HCT116 (cell line): ENCODE data around the gene CTXN3. TPM values are rescaled to one million over a fixed set of nuclear protein-coding genes. Genes with fewer than 3 reads are reported as not detected.

Experiments
- ATAC-seq: fragments of 200-7000 bp; cut with Tn5 transposase; 2 replicates; pipeline ENCODE4 v1.9.1; 2020; ENCODE audit warnings: mild to moderate bottlenecking, moderate library complexity
- BruUV-seq: library from RNA; stranded (reverse); fragments of 400-500 nt; replicated peaks from 2 replicates; lab custom pipeline; 2021; lab: Mats Ljungman, UMichigan
- CTCF ChIA-PET: fragments of 300-600 bp; sonication (Branson Sonifier 250); formaldehyde crosslinking; loops from one replicate; lab custom pipeline; 2021; ENCODE audit warnings: antibody characterized with exemption; lab: Charles Lee
- POLR2A ChIA-PET: fragments of 300-600, 350-600 bp; sonication (Branson Sonifier 250); formaldehyde crosslinking; loops from one replicate; lab custom pipeline; 2021; ENCODE audit warnings: antibody characterized with exemption; lab: Charles Lee
- RAD21 ChIA-PET, 2 experiments: fragments of 300-600 bp; sonication (Branson Sonifier 250); formaldehyde crosslinking; loops; one replicate each; lab custom pipeline; 2023; ENCODE audit warnings: low total read pairs in 2 of 2; ENCODE audit not compliant: uncharacterized antibody in 2 of 2, unreplicated experiment in 2 of 2, low non-redundant PET in 1 of 2; lab: Charles Lee
- DNase-seq: peaks from one replicate; pipeline ENCODE4 v3.0.0-alpha.2; 2010; ENCODE audit warnings: low read depth, low spot score
- H2AFZ ChIP-seq: fragments of 200-600 bp; shearing (Covaris generic), sonication (generic); 2 replicates; pipeline ENCODE4 v1.6.1; 2017; ENCODE audit warnings: low read depth, mixed run types, mixed read lengths, antibody characterized with exemption, low read length; ENCODE audit not compliant: poor library complexity, severe bottlenecking
- H3K27ac ChIP-seq: 2 replicates; pipeline ENCODE4 v1.5.1; 2012; ENCODE audit warnings: low read depth, low read length
- H3K27me3 ChIP-seq: fragments of 200-600 bp; sonication (generic); 2 replicates; pipeline ENCODE4 v1.6.1; 2016; ENCODE audit warnings: mixed run types, low read length, mixed read lengths; ENCODE audit not compliant: insufficient read depth
- H3K36me3 ChIP-seq, 2 experiments: fragments of 200-500 bp in 1 of 2; fragments of 200-600 bp in 1 of 2; sonication (Bioruptor generic) in 1 of 2; sonication (generic) in 1 of 2; 2 replicates each; pipeline versions ENCODE4 v1.5.1 to v1.6.1; 2014 to 2016; ENCODE audit warnings: low read length in 2 of 2, inconsistent platforms in 1 of 2, mixed read lengths in 1 of 2, mixed run types in 1 of 2; ENCODE audit not compliant: insufficient read depth in 2 of 2, control insufficient read depth in 1 of 2
- H3K4me1 ChIP-seq, 2 experiments: fragments of 200-600 bp in 1 of 2; sonication (generic) in 1 of 2; 2 replicates each; pipeline versions ENCODE4 v1.5.1 to v1.6.1; 2012 to 2017; ENCODE audit warnings: low read length in 2 of 2, inconsistent platforms in 1 of 2, mild to moderate bottlenecking in 1 of 2, mixed read lengths in 1 of 2, mixed run types in 1 of 2, moderate library complexity in 1 of 2; ENCODE audit not compliant: insufficient read depth in 2 of 2, control insufficient read depth in 1 of 2
- H3K4me2 ChIP-seq: fragments of 200-600 bp; sonication (generic); 2 replicates; pipeline ENCODE4 v1.6.1; 2017; ENCODE audit warnings: mixed run types, low read length, mixed read lengths
- H3K4me3 ChIP-seq, 2 experiments: fragments of 200-600 bp in 1 of 2; sonication (generic) in 1 of 2; replicated peaks in 1 of 2; 2 replicates each; pipeline ENCODE4 v1.5.1; 2011 to 2016; ENCODE audit warnings: low read length in 2 of 2, control low read depth in 1 of 2, low read depth in 1 of 2, mild to moderate bottlenecking in 1 of 2, mixed read lengths in 1 of 2, mixed run types in 1 of 2
- H3K79me2 ChIP-seq: fragments of 200-600 bp; sonication (generic); 2 replicates; pipeline ENCODE4 v1.6.1; 2017; ENCODE audit warnings: mild to moderate bottlenecking, mixed run types, low read length, moderate library complexity, mixed read lengths; ENCODE audit not compliant: insufficient read depth
- H3K9ac ChIP-seq: fragments of 200-600 bp; sonication (generic); 2 replicates; pipeline ENCODE4 v1.6.1; 2016; ENCODE audit warnings: low read length, mixed read lengths
- H3K9me2 ChIP-seq: fragments of 200-600 bp; sonication (generic), shearing (Covaris generic); 2 replicates; pipeline ENCODE4 v1.6.1; 2017; ENCODE audit warnings: mixed run types, mild to moderate bottlenecking, moderate library complexity; ENCODE audit not compliant: insufficient read depth
- H3K9me3 ChIP-seq, 2 experiments: fragments of 200-500 bp in 1 of 2; fragments of 200-600 bp in 1 of 2; sonication (Bioruptor generic) in 1 of 2; sonication (generic) in 1 of 2; 2 replicates each; pipeline ENCODE4 v1.6.1; 2014 to 2017; ENCODE audit warnings: low read length in 2 of 2, mixed read lengths in 2 of 2, inconsistent platforms in 1 of 2, low read depth in 1 of 2, mild to moderate bottlenecking in 1 of 2, mixed run types in 1 of 2, moderate library complexity in 1 of 2; ENCODE audit not compliant: control insufficient read depth in 1 of 2, insufficient read depth in 1 of 2
- H4K20me1 ChIP-seq: fragments of 200-600 bp; sonication (generic), shearing (Covaris generic); 2 replicates; pipeline ENCODE4 v1.6.1; 2017; ENCODE audit warnings: mixed run types, mild to moderate bottlenecking, moderate library complexity; ENCODE audit not compliant: insufficient read depth
- CBX3 ChIP-seq: IDR thresholded peaks from 2 replicates; pipeline ENCODE4 v1.6.1; 2012; ENCODE audit warnings: low read depth
- CEBPB ChIP-seq: IDR thresholded peaks from 2 replicates; pipeline ENCODE4 v1.6.1; 2012; ENCODE audit warnings: low read depth
- CTCF ChIP-seq, 3 experiments: fragments of 200-600 bp in 1 of 3; sonication (generic) in 1 of 3; IDR thresholded peaks in 2 of 3; conservative IDR thresholded peaks in 1 of 3; 2 replicates each; pipeline ENCODE4 v1.5.1; 2012 to 2017; ENCODE audit warnings: low read depth in 2 of 3, low read length in 2 of 3, antibody characterized with exemption in 1 of 3, borderline replicate concordance in 1 of 3, control low read depth in 1 of 3, mild to moderate bottlenecking in 1 of 3, mixed read lengths in 1 of 3, mixed run types in 1 of 3, moderate library complexity in 1 of 3; ENCODE audit not compliant: insufficient read depth in 1 of 3
- ELF1 ChIP-seq: IDR thresholded peaks from 2 replicates; pipeline ENCODE4 v1.6.1; 2012; ENCODE audit warnings: low read depth, borderline replicate concordance
- EZH2phosphoT487 ChIP-seq: fragments of 200-600 bp; IDR thresholded peaks from 2 replicates; pipeline ENCODE4 v1.6.1; 2018; ENCODE audit warnings: antibody characterized with exemption, borderline replicate concordance
- FOSL1 ChIP-seq: IDR thresholded peaks from 2 replicates; pipeline ENCODE4 v1.6.1; 2012; ENCODE audit warnings: low read depth
- JUND ChIP-seq: IDR thresholded peaks from 2 replicates; pipeline ENCODE4 v1.6.1; 2012
- POLR2A ChIP-seq: IDR thresholded peaks from 2 replicates; pipeline ENCODE4 v1.7.0; 2011; ENCODE audit warnings: borderline replicate concordance; ENCODE audit not compliant: insufficient read depth, insufficient read length; ENCODE audit errors: extremely low read depth
- RAD21 ChIP-seq: IDR thresholded peaks from 2 replicates; pipeline ENCODE4 v1.6.1; 2012; ENCODE audit warnings: low read depth, mild to moderate bottlenecking
- ZBTB33 ChIP-seq: IDR thresholded peaks from 2 replicates; pipeline ENCODE4 v1.6.1; 2011; ENCODE audit warnings: mild to moderate bottlenecking, low read length, moderate library complexity; ENCODE audit not compliant: insufficient replicate concordance; ENCODE audit errors: extremely low read depth
- intact Hi-C: fragments of 100-400 bp; cut with micrococcal nuclease; formaldehyde crosslinking; loops from 2 replicates; pipeline ENCODE4 v1.10.0; 2022
- total RNA-seq: library from RNA; stranded (reverse); gene quantifications from one replicate; pipeline ENCODE4 v1.2.1, GENCODE V29; 2021; ENCODE audit not compliant: unreplicated experiment

The CTXN3 gene
- total RNA-seq, 1 experiment from 2014 or later: not detected

- BruUV-seq: no TSS peak
- H3K9me3 ChIP-seq: no peaks in the 10 kb centered on the region
- H3K4me1 ChIP-seq: no peaks in the 10 kb centered on the region
- TF ChIP-seq POLR2A (no peak), CTCF (IDR thresholded peaks at IDR 0.05 in 2 of 3, conservative IDR thresholded peaks at IDR 0.05 in 1 of 3; ENCODE audit: borderline replicate concordance in 1 of 3, insufficient read depth in 1 of 3, low read depth in 2 of 3, low read length in 2 of 3) (no peak), FOSL1 (no peak), ZBTB33 (no peak), CEBPB (no peak)
- ChIA-PET POLR2A (no interaction called here), RAD21 (no interaction called here), CTCF (no interaction called here)
- no peaks in the 10 kb centered on the region for H4K20me1 ChIP-seq
- H3K36me3 ChIP-seq: no peaks in the 10 kb centered on the region
- no peak overlapping the region for H3K9ac ChIP-seq
- no peak overlapping the region for H3K4me3 ChIP-seq
- no peak overlapping the region for H3K27ac ChIP-seq
- no peaks in the 10 kb centered on the region for H3K27me3 ChIP-seq
- no peaks in the 10 kb centered on the region for H3K9me2 ChIP-seq
- no peak overlapping the region for H2AFZ ChIP-seq
- intact Hi-C loops: no loop called here
- DNase-seq: no peak
- H3K4me2 ChIP-seq: no peak overlapping the region
- no peaks in the 10 kb centered on the region for H3K79me2 ChIP-seq
- ATAC-seq: no peak
These were observed 47.8 kb upstream of the CTXN3 start for GRCh38 chr5:127601111-127601510.

GRCh38 chr5:127601601-127602000, 47.3 kb upstream of the CTXN3 start:
- no peaks in the 10 kb centered on the region for H3K9me3 ChIP-seq
- ATAC-seq (no peak), DNase-seq (no peak)
- no peak overlapping the region for H3K27ac ChIP-seq
- ChIA-PET RAD21 (no interaction called here), POLR2A (no interaction called here), CTCF (no interaction called here)
- H3K9ac ChIP-seq: no peak overlapping the region
- H3K27me3 ChIP-seq: no peaks in the 10 kb centered on the region
- no peaks in the 10 kb centered on the region for H3K9me2 ChIP-seq
- H3K79me2 ChIP-seq: no peaks in the 10 kb centered on the region
- no TSS peak for BruUV-seq
- intact Hi-C loops: no loop called here
- no peak overlapping the region for H3K4me3 ChIP-seq
- no peaks in the 10 kb centered on the region for H3K36me3 ChIP-seq
- H3K4me1 ChIP-seq: no peaks in the 10 kb centered on the region
- no peak overlapping the region for H3K4me2 ChIP-seq
- H2AFZ ChIP-seq: no peak overlapping the region
- H4K20me1 ChIP-seq: no peaks in the 10 kb centered on the region
- TF ChIP-seq JUND (no peak), EZH2phosphoT487 (no peak), POLR2A (no peak), CBX3 (no peak), CTCF (IDR thresholded peaks at IDR 0.05 in 2 of 3, conservative IDR thresholded peaks at IDR 0.05 in 1 of 3; ENCODE audit: borderline replicate concordance in 1 of 3, insufficient read depth in 1 of 3, low read depth in 2 of 3, low read length in 2 of 3) (no peak), ZBTB33 (no peak), ELF1 (no peak), RAD21 (no peak)
